Superior temporal gyrus (tissue), 1 donor: Measurements from ENCODE around the gene S100A1.
"Not testable (repeated sequence)": the region's sequence is repeated elsewhere in the genome, so short reads cannot be mapped to it uniquely, and the experiment has no call there.

Experiments used
- DNase-seq: peaks from one replicate; pipeline ENCODE4 v3.0.0-alpha.2; 2016; ENCODE audit errors: extremely low spot score

S100A1 gene

DNA sequence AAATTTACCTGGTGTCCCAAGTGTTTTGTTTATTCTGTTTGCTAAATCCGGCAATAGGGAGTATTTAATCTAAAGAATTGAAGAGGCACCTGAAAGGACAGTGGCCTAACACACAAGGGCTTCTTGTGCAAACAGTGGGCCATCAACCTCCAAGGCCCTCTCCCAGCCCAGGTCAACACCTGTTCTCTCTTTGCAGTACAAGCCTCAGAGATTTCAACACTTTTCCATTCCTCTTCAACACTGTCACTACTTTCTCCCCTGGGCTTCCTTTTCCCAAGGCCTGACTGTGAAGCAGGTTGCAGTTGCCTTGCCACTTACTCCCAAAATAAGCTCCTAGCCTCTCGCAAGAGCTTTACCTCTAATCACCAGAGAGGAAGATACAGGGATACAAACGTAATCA lies 27.1 kb downstream of the S100A1 start:
- DNase-seq: no peak

DNA sequence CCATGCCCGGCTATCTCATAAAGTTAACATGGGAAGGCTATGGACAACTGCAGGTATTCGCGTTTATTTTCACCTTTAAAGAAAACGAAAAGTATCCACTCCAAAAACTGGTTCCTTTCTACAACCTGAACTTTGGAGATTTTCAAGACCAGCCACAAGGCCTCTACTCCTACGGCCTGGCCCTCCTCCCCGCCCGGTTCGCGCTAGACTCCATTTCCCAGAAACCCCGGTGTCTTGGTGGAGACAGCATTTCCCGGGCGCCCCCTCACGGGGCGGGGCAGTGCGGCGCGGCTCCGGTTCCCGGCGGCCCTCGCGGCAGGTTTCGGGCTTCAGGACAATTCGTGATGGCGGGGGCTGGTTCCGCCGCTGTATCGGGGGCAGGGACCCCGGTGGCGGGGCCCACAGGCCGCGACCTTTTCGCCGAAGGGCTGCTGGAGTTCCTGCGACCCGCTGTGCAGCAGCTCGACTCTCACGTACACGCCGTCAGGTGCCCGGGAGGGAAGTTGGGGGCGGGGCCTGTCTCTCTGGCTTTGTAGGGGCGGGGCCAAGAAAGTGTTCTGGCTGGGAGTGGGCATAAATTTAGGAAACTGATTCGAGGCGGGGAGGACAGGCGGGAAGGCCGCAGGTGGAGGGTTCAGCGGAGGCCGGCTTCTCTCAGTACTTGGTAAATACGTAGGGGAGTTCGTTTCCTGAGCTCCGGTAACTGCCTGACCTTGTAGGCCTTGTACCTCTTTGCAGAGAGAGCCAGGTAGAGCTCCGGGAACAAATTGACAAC lies 30.4 kb downstream of the S100A1 start, which contains the start of gene SNAPIN:
Gene SNAPIN (plus strand): TSS at position 304 of the 775 bp plus-strand sequence. CDS start 41 bp downstream, at position 345.
- DNase-seq: peak; percentile 91

DNA sequence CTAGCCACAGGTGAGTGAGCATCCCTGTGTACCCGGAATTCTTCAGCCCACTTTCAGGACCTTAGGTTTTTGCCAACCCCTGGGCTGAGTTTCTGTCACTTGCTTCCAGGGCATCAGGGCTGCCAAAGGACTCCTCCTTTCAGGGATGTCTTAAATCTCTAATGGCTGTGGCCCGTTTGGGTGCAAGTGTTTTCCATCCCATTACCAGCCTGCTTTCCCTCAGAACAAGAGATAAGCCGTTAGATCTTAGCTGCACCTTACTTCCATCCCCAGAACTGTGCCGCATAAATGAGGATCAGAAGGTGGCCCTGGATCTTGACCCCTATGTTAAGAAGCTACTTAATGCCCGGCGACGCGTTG lies 30.9 kb downstream of the S100A1 start:
- no peak for DNase-seq

DNA sequence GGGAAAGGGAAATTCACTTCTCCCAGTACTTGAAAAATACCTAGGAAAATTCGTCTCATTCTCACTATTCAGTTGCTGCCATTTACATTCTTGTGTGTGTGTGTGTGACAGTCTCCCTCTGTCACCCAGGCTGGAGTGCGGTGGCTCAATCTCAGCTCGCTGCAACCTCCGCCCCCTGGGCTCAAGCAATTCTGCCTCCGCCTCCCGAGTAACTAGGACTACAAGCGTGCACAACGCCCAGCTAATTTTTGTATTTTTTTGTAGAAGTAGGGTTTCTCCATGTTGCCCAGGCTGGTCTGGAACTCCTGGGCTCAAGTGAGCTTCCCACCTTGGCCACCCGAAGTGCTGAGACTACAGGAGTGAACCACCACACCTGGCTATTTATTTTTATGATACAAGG lies 31.4 kb downstream of the S100A1 start:
- DNase-seq: no peak

DNA sequence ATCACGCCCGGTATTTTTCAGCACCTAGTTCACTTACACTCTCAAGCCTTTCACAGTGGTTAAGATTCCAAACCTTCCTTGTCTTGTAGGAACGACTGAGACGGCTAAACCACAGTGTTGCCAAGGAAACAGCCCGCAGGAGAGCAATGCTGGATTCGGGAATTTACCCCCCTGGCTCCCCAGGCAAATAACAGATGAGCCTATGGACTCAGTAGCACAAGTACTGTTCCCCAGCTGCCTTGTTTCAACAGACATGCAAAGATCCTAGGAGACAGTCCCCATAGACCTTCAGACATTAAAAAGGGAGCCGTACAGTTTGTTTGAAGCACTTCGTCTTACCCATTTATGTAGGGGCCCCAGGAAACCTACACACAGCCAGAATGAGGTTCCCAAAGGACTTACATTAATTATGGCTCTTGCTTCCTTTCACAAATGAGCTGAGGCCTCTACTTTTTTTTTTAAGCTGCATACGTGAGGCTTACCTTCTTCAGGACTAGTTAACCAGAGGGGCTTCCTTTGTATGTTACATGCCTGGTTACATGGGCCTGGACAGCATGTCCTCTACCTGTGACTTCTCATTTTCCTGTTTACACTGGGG lies 33.0 kb downstream of the S100A1 start:
- no peak for DNase-seq

DNA sequence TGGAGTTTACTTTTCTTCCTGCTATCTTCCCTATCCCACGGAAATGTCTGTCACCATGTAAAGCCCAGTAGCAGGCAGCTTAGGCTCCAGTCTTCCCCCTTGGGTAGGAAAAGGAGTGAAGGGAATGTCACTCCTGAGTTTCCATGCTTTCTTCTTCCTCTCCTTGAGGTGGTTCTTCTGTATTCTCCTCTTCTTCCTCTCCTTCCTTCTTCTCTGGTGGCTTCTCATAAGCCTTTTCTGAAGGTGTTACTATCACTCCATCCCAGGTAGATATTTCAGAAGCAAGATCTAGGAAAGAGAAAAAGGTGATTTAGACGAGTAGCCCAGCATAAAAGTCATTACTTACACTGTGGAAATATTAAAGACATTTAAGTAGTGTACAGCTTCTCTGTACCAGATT lies 34.0 kb downstream of the S100A1 start:
- no peak for DNase-seq

DNA sequence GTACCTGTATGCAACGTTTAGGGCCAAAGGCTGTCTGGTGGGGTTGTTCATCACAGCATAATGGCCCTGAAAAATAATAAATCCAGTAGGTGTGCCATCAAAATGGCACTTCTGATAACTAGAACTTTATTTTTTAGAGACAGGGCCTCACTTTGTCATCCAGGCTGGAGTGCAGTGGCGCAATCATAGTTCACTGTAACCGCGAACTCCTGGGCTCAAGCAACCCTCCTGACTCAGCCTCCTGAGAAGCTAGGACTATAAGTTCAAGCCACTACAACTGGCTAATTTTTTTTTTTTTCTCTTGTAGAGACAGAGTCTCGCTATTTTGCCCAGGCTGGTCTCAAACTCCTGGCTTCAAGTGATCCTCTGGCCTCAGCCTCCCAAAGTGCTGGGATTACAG lies 35.0 kb downstream of the S100A1 start:
- no peak for DNase-seq

DNA sequence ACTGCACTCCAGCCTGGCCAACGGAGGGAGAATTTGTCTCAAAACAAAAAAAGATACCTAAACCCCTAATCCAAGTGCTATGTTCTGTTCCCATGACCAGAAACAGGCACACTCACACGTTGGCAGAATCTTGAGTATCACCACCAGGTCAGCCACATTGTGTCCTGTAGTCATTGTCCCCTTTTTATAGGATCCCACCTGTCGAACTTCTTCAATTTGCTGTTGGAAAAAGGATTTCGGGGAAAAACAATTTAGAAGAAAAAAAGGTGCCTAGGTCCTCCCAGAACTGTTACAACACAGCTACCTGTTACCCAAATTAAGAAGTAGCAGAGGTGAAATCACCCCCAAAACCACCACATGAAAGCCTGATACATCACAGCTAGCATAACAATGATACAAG lies 39.2 kb downstream of the S100A1 start:
- no peak for DNase-seq

DNA sequence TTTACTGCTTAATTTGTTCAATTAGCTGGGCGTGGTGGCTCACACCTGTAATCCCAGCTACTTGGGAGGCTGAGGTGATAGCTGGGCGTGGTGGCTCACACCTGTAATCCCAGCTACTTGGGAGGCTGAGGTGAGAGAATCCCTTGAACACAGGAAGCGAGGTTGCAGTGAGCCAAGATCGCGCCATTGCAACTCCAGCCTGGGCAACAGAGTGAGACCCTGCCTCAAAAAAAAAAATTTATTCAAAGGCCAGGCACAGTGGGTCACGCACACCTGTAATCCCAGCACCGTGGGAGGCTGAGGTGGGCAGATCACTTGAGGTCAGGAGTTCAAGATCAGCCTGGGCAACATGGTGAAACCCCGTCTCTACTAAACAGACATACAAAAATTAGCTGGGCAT lies 40.4 kb downstream of the S100A1 start:
- DNase-seq: not testable (repeated sequence)

DNA sequence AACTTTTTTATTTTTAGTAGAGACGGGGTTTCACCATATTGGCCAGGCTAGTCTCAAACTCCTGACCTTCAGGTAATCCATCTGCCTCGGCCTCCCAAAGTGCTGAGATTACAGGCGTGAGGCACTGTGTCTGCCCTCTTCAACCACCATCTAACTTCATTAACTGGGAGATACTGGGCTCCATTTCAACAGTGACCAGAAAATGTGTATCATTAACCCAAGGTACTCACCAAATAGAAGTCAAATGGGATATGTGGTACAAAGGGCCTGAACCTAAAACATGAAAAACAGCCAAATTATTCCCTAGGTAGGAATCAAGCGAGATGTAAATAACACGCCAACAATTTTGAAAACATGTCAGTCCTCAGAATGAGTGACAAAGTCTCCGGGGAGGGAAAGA lies 41.4 kb downstream of the S100A1 start:
- no peak for DNase-seq

DNA sequence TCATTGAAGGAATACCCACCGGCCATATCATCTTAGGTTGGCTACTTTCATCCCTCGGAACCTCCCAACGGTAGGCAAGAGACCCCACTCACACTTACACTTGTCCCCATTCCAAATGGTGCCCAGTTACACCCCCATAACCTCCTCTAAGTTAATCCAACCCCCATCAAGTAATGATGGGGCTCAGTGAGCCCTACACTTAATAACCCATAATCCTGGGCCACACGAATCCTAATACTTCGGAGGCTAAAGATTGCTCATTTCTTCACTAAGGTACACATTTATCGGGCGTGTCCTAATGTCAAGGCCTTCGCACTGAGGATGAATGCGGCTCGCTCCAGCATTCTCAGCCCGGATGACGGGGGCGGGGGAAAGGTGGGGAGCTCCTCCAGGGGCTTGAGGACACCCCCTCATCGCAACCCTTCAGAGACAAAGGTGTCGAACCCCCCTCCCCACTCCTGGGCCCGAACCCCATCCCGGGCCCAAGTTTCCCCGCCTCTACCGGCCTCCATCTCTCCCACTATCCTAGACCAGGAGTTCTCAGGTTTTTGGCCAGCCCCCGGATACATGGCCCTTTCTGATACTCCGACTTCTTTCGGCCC lies 42.1 kb downstream of the S100A1 start:
- no peak for DNase-seq

DNA sequence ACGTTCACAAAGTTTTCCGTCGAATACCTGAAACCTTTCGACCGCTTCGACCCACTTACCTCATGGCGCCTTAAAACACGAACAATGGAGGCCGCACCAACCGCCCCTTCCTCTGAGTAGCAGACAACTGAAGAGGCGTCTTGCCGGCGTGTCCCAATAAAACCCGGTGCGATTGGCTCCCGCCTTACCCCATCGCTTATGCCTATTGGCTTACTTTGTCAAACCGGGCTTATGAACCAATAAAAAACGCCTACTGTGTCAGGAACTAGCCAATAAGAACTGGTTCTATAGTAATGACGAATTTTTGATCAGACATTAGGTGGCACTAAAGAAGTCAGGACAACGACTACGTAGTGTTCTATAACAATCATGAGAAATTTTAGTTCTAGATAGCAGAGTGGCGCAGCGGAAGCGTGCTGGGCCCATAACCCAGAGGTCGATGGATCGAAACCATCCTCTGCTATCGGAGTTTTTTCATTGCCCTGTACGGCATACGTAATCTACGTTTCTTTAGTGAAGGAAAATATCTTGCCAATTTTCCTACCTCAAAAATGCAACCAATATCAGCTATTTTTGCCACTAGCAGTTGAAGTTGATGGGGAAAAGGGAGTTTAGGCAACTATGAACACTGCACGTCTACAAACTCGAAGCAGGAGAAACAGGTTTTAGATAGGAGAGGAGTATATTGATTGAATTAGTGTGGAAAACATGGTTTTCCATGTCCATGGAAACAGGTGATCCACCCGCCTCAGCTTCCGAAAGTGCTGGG lies 42.8 kb downstream of the S100A1 start, which contains the start of gene ILF2:
Gene ILF2 (minus strand): TSS at position 135 of the 769 bp plus-strand sequence. CDS start 71 bp downstream, at position 64.
- DNase-seq: peak; percentile 100

DNA sequence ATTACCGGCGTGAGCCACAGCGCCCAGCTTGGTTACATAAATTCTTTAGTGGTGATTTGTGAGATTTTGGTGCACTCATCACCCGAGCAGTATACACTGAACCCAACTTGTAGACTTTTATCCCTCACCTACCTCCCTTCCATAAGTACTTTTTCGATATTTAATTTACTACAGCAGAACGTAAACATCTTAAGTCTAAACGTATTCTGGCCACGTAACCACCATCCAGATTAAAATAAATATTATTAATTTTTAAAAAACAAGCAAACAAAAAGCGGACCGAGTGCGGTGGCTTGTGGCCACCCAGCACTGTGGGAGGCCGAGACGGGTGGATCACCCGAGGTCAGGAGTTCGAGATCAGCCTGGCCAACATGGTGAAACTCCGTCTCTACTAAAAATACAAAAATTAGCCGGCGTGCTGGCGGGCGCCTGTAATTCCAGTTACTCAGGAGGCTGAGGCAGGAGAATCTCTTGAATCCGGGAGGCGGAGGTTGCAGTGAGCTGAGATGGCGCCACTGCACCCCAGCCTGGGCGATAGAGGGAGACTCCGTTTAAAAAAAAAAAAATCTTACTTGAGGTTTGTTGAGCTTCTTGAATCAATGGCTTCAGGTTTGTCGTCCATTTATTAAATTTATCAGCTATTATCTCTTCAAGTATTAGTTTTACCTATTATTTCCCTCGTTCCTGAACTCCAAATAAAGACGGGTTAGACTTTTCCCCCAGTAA lies 43.6 kb downstream of the S100A1 start:
- not testable (repeated sequence) for DNase-seq

DNA sequence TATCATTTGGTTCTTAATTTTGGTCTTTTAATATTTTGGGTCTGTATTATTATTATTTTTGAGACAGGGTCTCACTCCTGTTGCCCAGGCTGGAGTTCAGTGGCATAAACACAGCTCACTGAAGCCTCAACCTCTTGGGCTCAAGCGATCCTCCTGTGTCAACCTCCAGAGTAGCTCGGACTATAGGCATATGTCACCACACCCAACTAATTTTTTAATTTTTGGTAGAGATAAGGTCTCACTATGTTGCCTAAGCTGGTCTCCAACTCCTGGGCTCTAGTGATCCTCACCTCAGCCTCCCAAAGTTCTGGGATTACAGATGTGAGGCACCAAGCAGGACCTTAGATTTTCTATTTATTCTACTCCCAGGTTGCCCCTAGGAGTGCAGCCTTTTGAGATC lies 45.3 kb downstream of the S100A1 start:
- no peak for DNase-seq

DNA sequence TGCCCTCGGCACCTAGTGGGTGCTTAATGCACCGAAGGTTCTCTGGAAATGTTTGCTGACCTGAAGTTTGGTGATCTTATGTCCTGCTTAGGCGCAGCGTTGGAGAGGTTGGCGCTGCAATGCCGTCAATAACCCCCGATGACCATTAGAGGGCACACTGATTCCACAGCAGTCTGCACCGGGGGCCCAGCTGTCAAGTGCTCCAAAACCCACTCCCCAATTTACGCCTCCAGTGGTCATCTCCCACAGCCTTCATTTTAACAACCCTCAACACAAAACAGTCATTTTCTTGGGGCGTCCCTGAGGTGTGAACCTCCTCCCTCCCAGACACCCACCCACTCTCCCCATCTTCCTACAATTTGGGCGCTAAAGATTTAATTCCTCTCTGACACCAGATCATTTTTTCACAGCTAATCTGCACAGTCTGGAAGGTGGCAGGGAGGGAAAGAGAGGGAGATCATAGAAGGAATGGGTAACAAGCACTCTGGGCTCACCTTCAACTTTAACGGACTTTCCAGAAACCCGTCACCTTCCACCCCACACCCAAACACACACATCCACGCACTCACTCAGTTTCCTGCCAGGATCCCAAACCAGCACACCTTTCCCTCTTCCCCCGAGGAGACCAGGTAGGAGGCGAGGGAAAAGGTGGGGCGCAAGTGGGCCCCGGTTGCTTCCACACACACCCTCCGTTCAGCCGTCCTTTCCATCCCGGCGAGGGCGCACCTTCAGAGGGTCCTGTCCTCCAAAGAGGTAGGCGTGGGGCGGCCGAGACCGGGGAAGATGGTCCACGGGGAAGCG lies 49.7 kb downstream of the S100A1 start:
- DNase-seq: peak; percentile 63

DNA sequence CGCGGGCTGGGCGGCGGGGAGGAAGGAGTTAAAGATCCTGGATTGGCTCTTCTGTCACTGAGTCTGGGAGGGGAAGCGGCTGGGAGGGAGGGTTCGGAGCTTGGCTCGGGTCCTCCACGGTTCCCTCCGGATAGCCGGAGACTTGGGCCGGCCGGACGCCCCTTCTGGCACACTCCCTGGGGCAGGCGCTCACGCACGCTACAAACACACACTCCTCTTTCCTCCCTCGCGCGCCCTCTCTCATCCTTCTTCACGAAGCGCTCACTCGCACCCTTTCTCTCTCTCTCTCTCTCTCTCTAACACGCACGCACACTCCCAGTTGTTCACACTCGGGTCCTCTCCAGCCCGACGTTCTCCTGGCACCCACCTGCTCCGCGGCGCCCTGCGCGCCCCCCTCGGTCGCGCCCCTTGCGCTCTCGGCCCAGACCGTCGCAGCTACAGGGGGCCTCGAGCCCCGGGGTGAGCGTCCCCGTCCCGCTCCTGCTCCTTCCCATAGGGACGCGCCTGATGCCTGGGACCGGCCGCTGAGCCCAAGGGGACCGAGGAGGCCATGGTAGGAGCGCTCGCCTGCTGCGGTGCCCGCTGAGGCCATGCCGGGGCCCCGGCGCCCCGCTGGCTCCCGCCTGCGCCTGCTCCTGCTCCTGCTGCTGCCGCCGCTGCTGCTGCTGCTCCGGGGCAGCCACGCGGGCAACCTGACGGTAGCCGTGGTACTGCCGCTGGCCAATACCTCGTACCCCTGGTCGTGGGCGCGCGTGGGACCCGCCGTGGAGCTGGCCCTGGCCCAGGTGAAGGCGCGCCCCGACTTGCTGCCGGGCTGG lies 50.5 kb downstream of the S100A1 start, which contains the start of gene NPR1:
Gene NPR1 (plus strand): TSS at position 170 of the 818 bp plus-strand sequence. CDS start 421 bp downstream, at position 591.
- no peak for DNase-seq

DNA sequence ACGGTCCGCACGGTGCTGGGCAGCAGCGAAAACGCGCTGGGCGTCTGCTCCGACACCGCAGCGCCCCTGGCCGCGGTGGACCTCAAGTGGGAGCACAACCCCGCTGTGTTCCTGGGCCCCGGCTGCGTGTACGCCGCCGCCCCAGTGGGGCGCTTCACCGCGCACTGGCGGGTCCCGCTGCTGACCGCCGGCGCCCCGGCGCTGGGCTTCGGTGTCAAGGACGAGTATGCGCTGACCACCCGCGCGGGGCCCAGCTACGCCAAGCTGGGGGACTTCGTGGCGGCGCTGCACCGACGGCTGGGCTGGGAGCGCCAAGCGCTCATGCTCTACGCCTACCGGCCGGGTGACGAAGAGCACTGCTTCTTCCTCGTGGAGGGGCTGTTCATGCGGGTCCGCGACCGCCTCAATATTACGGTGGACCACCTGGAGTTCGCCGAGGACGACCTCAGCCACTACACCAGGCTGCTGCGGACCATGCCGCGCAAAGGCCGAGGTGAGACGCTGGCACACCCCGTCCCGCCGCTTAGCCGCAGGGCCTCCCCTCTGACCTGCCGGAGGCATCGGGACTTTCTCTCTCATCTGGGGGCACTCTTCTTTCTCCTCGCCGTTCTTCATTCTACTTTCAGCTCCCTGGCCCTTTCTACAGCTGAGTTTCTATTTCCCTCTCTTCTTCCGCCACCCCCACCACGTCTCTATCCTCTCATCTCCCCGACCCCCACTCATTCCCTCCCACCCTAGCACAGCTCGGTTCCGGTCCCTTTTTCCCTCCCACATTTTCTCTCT lies 51.3 kb downstream of the S100A1 start:
- no peak for DNase-seq

DNA sequence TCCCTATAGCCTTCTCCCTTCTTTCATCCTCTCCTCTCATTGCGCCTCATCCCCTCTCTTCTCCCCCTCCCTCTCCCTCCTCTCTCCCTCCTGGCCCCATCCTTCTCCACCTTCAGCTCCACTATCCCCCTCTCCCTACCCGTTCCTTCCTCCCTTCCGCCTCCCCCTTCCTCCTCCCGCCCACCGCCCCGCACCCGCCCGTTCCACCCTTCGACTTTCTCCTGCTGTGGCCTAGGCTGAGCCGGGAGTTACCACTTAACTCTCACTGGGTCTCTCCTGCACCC lies 51.8 kb downstream of the S100A1 start:
- no peak for DNase-seq
